GM12872 (cell line): ENCODE data around the gene NOPCHAP1.

Experiments used
- TF ChIP-seq, protein P1 (sequence below): IDR thresholded peaks from 3 replicates; pipeline ENCODE4 v1.5.1; 2011; ENCODE audit warnings: low read depth, mild to moderate bottlenecking, low read length, moderate library complexity; ENCODE audit not compliant: insufficient read depth

The NOPCHAP1 gene, protein sequence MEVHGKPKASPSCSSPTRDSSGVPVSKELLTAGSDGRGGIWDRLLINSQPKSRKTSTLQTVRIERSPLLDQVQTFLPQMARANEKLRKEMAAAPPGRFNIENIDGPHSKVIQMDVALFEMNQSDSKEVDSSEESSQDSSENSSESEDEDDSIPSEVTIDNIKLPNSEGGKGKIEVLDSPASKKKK

DNA sequence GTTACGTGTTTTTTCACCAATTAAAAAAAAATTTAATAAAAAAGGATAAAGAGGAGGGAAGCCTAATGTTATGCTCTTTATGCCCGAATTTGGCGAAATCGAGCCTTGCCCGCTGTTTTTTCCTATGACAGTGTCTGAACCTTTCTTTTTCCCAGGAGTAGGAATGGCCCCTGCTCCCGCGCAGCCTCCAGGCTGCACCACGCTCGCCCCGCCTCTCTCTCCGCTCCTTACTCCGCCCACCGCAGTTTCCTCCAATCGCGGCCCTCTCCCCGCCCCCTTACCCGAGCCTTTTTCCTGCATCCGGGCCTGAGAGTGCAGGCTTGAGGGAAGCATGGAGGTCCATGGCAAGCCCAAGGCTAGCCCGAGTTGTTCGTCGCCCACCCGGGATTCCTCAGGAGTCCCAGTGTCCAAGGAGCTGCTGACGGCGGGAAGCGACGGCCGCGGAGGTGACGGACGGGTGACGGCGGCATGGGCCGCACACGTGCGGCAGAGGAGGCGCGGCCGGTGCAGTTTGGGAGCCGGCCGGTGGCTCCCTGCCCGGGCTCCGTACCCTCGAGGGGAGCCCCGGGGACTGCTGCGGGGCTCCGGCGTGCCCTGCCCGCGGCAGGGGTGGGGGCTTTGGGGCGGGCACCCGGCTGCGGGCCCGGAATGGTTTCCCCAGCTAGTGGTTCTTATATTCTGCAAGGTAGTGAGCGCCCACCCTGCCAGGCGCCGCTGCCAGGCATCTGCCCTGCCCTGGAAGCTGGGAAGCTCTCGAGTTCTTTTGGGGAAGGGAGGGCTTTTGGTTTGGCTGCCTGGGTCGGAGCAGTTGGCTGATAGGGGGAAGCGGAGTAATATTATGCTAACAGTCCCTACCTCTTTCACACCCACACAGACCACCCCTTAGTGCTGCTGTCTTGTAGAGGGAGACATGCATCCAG, at the start of gene NOPCHAP1:
Gene NOPCHAP1 (plus strand): TSS at position 295 of the 920 bp plus-strand sequence. CDS start 37 bp downstream, at position 332.
- TF ChIP-seq, protein P1, sequence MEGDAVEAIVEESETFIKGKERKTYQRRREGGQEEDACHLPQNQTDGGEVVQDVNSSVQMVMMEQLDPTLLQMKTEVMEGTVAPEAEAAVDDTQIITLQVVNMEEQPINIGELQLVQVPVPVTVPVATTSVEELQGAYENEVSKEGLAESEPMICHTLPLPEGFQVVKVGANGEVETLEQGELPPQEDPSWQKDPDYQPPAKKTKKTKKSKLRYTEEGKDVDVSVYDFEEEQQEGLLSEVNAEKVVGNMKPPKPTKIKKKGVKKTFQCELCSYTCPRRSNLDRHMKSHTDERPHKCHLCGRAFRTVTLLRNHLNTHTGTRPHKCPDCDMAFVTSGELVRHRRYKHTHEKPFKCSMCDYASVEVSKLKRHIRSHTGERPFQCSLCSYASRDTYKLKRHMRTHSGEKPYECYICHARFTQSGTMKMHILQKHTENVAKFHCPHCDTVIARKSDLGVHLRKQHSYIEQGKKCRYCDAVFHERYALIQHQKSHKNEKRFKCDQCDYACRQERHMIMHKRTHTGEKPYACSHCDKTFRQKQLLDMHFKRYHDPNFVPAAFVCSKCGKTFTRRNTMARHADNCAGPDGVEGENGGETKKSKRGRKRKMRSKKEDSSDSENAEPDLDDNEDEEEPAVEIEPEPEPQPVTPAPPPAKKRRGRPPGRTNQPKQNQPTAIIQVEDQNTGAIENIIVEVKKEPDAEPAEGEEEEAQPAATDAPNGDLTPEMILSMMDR, result no peak

DNA sequence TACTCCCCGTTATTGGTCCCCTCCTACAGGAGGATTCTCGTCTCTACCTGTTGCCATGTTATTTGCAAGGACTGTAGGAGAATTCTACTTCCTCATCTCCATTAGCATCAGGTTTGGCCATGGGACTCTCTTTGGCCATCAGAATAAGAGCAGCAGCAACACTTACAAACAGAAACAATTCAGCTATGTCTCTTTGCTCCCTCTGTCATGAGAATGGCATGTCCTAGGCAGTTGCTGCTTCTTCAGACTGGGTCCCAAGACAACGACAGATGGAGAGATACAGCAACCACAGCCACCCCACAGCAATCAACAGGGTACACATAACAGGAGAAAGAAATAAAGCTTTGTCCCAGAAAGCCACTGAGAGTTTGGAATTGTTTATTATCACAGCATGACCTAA, 47.7 kb upstream of the NOPCHAP1 start:
- TF ChIP-seq, protein P1, result no peak

DNA sequence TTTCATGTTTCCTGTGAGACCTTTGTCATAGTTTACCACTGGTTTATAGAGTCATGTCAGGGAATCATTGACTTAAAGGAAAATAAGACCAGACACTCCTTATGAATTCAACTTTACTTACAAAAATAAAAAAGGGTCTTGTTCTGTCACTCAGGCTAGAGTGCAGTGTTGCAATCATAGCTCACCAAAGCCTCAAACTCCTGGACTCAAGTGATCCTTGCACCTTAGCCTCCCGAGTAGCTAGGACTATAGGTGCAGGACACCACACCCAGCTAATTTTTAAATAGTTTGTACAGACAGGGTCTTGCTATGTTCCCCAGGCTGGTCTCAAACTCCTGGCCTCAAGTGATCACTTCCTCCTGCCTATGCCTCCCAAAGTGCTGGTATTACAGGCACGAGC, 47.0 kb upstream of the NOPCHAP1 start:
- TF ChIP-seq, protein P1, result no peak

DNA sequence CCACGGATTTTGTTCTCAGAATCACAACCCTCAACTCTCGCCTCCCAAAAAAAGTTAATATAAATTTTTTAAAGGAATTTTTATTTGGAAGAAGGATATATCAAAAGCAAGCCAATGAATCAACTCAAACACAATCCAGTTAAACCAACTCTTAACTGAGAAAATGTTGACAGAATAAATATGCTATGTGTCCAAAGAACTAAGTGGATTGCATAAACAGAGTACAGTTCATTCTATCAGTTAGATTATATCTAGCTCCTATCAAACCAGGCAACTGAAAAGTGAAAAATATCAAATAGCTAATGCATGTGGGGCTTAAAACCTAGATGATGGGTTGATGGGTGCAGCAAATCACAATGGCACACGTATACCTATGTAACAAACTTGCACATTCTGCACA, 44.7 kb upstream of the NOPCHAP1 start:
- TF ChIP-seq, protein P1, result no peak

DNA sequence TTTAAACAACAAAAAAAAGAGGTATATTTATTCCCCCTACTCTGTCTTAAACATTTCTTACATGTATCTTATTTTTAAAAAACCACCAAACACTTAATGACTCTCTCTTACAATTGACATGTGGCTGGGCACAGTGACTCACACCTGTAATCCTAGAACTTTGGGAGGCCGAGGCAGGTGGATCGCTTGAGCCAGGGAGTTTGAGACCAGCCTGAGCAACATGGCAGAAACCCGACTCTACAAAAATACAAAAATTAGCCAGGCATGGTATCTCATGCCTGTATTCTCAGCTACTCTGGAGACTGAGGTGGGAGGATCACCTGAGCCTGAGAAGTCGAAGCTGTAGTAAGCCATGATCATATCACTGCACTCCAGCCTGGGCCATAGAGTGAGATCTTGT, 44.0 kb upstream of the NOPCHAP1 start:
- TF ChIP-seq, protein P1, result no peak

DNA sequence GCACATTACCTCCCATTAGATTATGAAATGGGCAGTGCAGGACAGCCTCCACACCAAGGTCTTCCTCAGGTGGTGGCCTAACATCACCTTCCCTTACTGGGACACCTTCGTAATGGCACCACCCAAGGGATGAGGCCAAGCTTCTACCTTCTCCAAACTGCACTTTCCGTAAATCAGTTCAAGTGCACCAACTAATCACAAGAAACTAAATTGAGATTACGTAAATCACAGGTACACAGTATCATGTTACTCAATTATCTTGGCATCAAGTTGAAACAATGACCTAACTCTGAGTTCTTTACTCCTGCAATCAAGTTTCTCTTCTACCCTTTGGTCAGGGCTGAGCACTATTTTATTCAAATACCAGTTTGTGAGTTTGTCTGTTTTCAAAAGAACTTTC, 41.9 kb upstream of the NOPCHAP1 start:
- TF ChIP-seq, protein P1, result no peak

DNA sequence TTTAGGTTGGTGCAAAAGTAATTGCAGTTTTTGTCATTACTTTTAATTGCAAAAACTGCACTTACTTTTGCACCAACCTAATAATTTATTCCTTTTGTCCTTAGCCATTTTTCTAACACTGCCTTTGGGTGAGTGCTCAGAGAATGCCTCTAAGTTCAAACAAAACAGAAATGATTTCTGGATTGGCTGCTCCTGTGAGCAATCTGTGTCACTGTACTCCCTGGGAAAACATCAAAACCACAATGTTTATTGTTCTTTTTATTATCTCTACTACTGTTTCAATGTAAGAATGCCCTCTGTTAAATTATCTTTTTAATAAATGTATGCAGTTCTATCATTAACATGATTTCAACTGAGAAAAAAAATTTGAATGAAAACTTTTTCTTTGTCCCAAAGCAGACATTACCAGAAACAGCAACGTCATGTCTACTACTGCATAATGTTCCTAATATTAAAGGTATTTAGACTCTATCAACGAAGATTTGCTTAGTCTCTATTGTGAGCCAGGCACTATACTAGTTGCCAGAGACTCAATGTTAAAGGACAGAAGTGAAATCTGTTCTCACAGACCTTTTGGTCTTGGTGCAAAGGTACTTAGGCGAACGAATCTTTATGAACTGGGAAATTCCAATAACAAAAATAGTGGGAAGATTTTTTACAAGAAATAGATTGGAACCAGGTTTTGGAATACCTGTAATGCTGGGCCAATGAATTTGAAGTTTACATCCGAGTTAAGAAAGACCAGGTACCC, 34.2 kb upstream of the NOPCHAP1 start:
- TF ChIP-seq, protein P1, result no peak
